Measurements from ENCODE around the gene CPEB4. TPM values are rescaled to one million over a fixed set of nuclear protein-coding genes. Genes with fewer than 3 reads are reported as not detected.

CPEB4 gene
- total RNA-seq, 1 experiment from 2014 or later = 8.7 TPM

DNA sequence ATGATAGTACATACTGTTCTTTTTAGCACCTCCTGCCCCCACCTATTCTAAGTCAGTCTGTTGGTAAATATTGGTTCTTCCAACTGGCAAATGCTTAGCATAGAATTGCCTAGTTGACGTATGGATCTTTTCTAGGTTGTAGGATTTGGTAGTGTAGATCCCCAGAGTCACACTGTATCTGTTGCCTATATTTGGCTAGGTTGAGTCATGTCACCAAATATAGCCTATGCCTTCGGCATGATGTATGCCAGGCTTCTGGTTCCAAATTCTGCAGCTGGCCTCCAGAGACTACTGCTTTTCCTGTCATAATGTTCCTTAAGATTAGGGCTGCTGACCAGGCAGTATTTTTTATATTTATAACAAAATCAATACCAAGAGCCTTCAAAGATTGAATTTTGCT, 38.2 kb downstream of the CPEB4 start:
- no CpG with 5 or more reads among the region's 2 CpGs for WGBS (ENCODE audit: extremely low coverage, insufficient read length, low lambda C conversion rate)
- Mint-ChIP-seq H3K4me3 (no peak overlapping the region), H3K27me3 (ENCODE audit: low read depth) (no peaks in the 10 kb centered on the region), H3K36me3 (ENCODE audit: insufficient read depth in 1 of 3, low read depth in 3 of 3) (no peaks in the 10 kb centered on the region; a peak in 4 of 7 replicates), H3K27ac (no peak overlapping the region), H3K4me1 (peaks cover 19 to 26% of the 10 kb centered on the region in 2 experiments), H3K9me3 (no peaks in the 10 kb centered on the region)
- DNase-seq = no peak
- Histone ChIP-seq H3K23me2 (ENCODE audit: insufficient read length, low read depth, low read length, poor library complexity, severe bottlenecking) (no peaks in the 10 kb centered on the region), H3K79me2 (ENCODE audit: insufficient read depth, low read length) (no peaks in the 10 kb centered on the region), H4K20me1 (ENCODE audit: control insufficient read depth, insufficient read depth, insufficient read length) (no peaks in the 10 kb centered on the region), H4K91ac (ENCODE audit: insufficient read length, low read depth, low read length) (no peak overlapping the region), H3K9ac (ENCODE audit: extremely low read depth, insufficient read length, low read length) (no peak overlapping the region), H3K18ac (ENCODE audit: insufficient read length, low read depth, low read length) (no peak overlapping the region), H4K8ac (replicated peaks; ENCODE audit: insufficient read length, low read depth, low read length) (no peak overlapping the region), H3K27ac (ENCODE audit: insufficient read length, low read depth, low read length) (no peak overlapping the region), H3K79me1 (ENCODE audit: insufficient read depth, low read depth, low read length, poor library complexity, severe bottlenecking) (no peaks in the 10 kb centered on the region), H2BK120ac (ENCODE audit: low read depth, low read length, poor library complexity, severe bottlenecking) (no peak overlapping the region), H3K4me2 (ENCODE audit: insufficient read depth, insufficient read length, low read length) (no peak overlapping the region), H3K4ac (ENCODE audit: low read depth, low read length) (no peak overlapping the region), H3T11ph (ENCODE audit: low read length) (no peak overlapping the region), H2BK20ac (ENCODE audit: low read depth, low read length, poor library complexity, severe bottlenecking) (no peak overlapping the region), H4K5ac (ENCODE audit: insufficient read length, low read depth, low read length) (no peak overlapping the region), H3K27me3 (ENCODE audit: insufficient read depth, low read length) (no peaks in the 10 kb centered on the region), H3K56ac (ENCODE audit: insufficient read length, low read depth, low read length) (no peak overlapping the region), H2AK5ac (ENCODE audit: insufficient read length, low read length) (no peak overlapping the region), H3K14ac (ENCODE audit: insufficient read depth, low read length) (no peak overlapping the region), H3K23ac (ENCODE audit: insufficient read length, low read depth, low read length) (no peak overlapping the region), H2BK5ac (ENCODE audit: insufficient read length, low read length) (no peak overlapping the region), H3K9me3 (ENCODE audit: control insufficient read depth, low read depth, low read length) (no peaks in the 10 kb centered on the region), H2BK15ac (ENCODE audit: low read depth, low read length) (no peak overlapping the region), H2AFZ (ENCODE audit: low read length) (no peak overlapping the region), H2BK12ac (ENCODE audit: insufficient read length, low read depth, low read length) (no peak overlapping the region), H3K4me1 (ENCODE audit: insufficient read depth, low read length) (peaks cover 5% of the 10 kb centered on the region; the same call in 1 of the 2 replicates)
- TF ChIP-seq CTCF (conservative IDR thresholded peaks at IDR 0.05) = no peak

All from H9 (cell line).